Lung microvascular endothelial cell (primary cell): Measurements from ENCODE around the gene PLGRKT. TPM values are rescaled to one million over a fixed set of nuclear protein-coding genes. Genes with fewer than 3 reads are reported as not detected.
"Not testable (repeated sequence)": the region's sequence is repeated elsewhere in the genome, so short reads cannot be mapped to it uniquely, and the experiment has no call there.

Experiments used
- DNase-seq, 2 donors: peaks; one replicate each; pipeline versions ENCODE4 v3.0.0 to v3.0.0-alpha.2; 2010; ENCODE audit warnings: low read depth in 2 of 2
- total RNA-seq: library from RNA; depleted of rRNA; stranded (reverse); fragments of >200 nt; gene quantifications from 2 replicates; pipeline ENCODE4 v1.2.1, GENCODE V29; 2014

The PLGRKT gene
- total RNA-seq, 1 donor from 2014 or later: 5.0 TPM

GRCh38 chr9:5452286-5452609 lies 14.5 kb upstream of the PLGRKT start:
- no peak for DNase-seq

- DNase-seq: peak; percentile 95 to 97
Measured at GRCh38 chr9:5450359-5451091, 12.8 kb upstream of the PLGRKT start, which contains the start of gene CD274. TSS of gene CD274 (plus strand) at chr9:5450542. CDS start at chr9:5456114, 5,572 bp downstream.

GRCh38 chr9:5449521-5450358 lies 12.0 kb upstream of the PLGRKT start:
- no peak for DNase-seq

- DNase-seq: no peak
Measured at GRCh38 chr9:5448461-5449435, 11.0 kb upstream of the PLGRKT start.

GRCh38 chr9:5448016-5448415 lies 10.3 kb upstream of the PLGRKT start:
- DNase-seq: no peak

- no peak for DNase-seq
Measured at GRCh38 chr9:5447337-5447736, 9.6 kb upstream of the PLGRKT start.

- DNase-seq: peak in 1 of 2 donors; percentile 37
Measured at GRCh38 chr9:5446451-5447236, 8.9 kb upstream of the PLGRKT start.

GRCh38 chr9:5445886-5446285 lies 8.2 kb upstream of the PLGRKT start:
- DNase-seq: no peak

GRCh38 chr9:5445096-5445495 lies 7.4 kb upstream of the PLGRKT start:
- not testable (repeated sequence) for DNase-seq

GRCh38 chr9:5443850-5444249 lies 6.1 kb upstream of the PLGRKT start:
- no peak for DNase-seq

GRCh38 chr9:5442400-5443011 lies 4.8 kb upstream of the PLGRKT start:
- DNase-seq: peak; percentile 76 to 84

- peak in 1 of 2 donors; percentile 72 for DNase-seq
Measured at GRCh38 chr9:5441043-5441442, 3.3 kb upstream of the PLGRKT start.

- DNase-seq: no peak
Measured at GRCh38 chr9:5440426-5440825, 2.7 kb upstream of the PLGRKT start.

- DNase-seq: peak in 1 of 2 donors; percentile 56
Measured at GRCh38 chr9:5438301-5439162, 807 bp upstream of the PLGRKT start.

GRCh38 chr9:5436441-5436840 lies 1.3 kb downstream of the PLGRKT start:
- no peak for DNase-seq

GRCh38 chr9:5435912-5436311 lies 1.8 kb downstream of the PLGRKT start:
- peak in 1 of 2 donors; percentile 18 for DNase-seq

GRCh38 chr9:5433841-5434810 lies 3.6 kb downstream of the PLGRKT start:
- not testable (repeated sequence) for DNase-seq

- not testable (repeated sequence) for DNase-seq
Measured at GRCh38 chr9:5433328-5433727, 4.4 kb downstream of the PLGRKT start.
